DND-41 (cell line): ENCODE results near the gene JAK1.

Experiments
- ATAC-seq: fragments of 200-7000 bp; cut with Tn5 transposase; 3 replicates; pipeline ENCODE4 v1.9.1; 2021; ENCODE audit warnings: low read depth; ENCODE audit not compliant: insufficient read depth
- DNase-seq: peaks from one replicate; pipeline ENCODE4 v3.0.0-alpha.2; 2020
- H2AFZ ChIP-seq: 2 replicates; pipeline ENCODE4 v1.6.0; 2012; ENCODE audit warnings: low read depth, low read length
- H3K27ac ChIP-seq: 2 replicates; pipeline ENCODE4 v1.5.1; 2012; ENCODE audit warnings: low read length, inconsistent platforms
- H3K27me3 ChIP-seq: fragments of 200-600 bp; sonication (generic); 2 replicates; pipeline ENCODE4 v1.6.0; 2012; ENCODE audit warnings: low read length, mild to moderate bottlenecking, inconsistent platforms; ENCODE audit not compliant: insufficient read depth, poor library complexity
- H3K36me3 ChIP-seq: 2 replicates; pipeline ENCODE4 v1.5.1; 2012; ENCODE audit warnings: low read length, inconsistent platforms; ENCODE audit not compliant: insufficient read depth
- H3K4me1 ChIP-seq: 2 replicates; pipeline ENCODE4 v1.5.1; 2012; ENCODE audit warnings: mild to moderate bottlenecking, low read length; ENCODE audit not compliant: insufficient read depth
- H3K4me2 ChIP-seq: 2 replicates; pipeline ENCODE4 v1.6.0; 2012; ENCODE audit warnings: mild to moderate bottlenecking, moderate library complexity, low read length, inconsistent platforms; ENCODE audit not compliant: insufficient read depth
- H3K4me3 ChIP-seq, 2 experiments: fragments of 200-600 bp in 1 of 2; shearing (Covaris generic) in 1 of 2; 2 replicates each; pipeline ENCODE4 v1.5.1; 2012 to 2016; ENCODE audit warnings: inconsistent platforms in 2 of 2, low read length in 2 of 2, mild to moderate bottlenecking in 2 of 2, low read depth in 1 of 2, moderate library complexity in 1 of 2
- H3K79me2 ChIP-seq: 2 replicates; pipeline ENCODE4 v1.6.0; 2012; ENCODE audit warnings: low read length, inconsistent platforms; ENCODE audit not compliant: insufficient read depth
- H3K9ac ChIP-seq: 2 replicates; pipeline ENCODE4 v1.6.0; 2012; ENCODE audit warnings: low read depth, mild to moderate bottlenecking, inconsistent platforms, low read length, moderate library complexity
- H3K9me3 ChIP-seq: 2 replicates; pipeline ENCODE4 v1.5.1; 2012; ENCODE audit warnings: low read length, moderate library complexity, mild to moderate bottlenecking, inconsistent platforms; ENCODE audit not compliant: insufficient read depth, severe bottlenecking
- H4K20me1 ChIP-seq: 2 replicates; pipeline ENCODE4 v1.6.0; 2012; ENCODE audit warnings: low read length; ENCODE audit not compliant: insufficient read depth
- CTCF ChIP-seq: IDR thresholded peaks from 2 replicates; pipeline ENCODE4 v1.5.1; 2012; ENCODE audit warnings: borderline replicate concordance, low read length, moderate library complexity, mild to moderate bottlenecking; ENCODE audit not compliant: poor library complexity, severe bottlenecking; ENCODE audit errors: extremely low read depth
- EZH2 ChIP-seq: IDR thresholded peaks from 3 replicates; pipeline ENCODE4 v1.6.1; 2012; ENCODE audit warnings: borderline replicate concordance, low read depth, mild to moderate bottlenecking, moderate library complexity, low read length, inconsistent platforms; ENCODE audit not compliant: severe bottlenecking

Gene JAK1

DNA sequence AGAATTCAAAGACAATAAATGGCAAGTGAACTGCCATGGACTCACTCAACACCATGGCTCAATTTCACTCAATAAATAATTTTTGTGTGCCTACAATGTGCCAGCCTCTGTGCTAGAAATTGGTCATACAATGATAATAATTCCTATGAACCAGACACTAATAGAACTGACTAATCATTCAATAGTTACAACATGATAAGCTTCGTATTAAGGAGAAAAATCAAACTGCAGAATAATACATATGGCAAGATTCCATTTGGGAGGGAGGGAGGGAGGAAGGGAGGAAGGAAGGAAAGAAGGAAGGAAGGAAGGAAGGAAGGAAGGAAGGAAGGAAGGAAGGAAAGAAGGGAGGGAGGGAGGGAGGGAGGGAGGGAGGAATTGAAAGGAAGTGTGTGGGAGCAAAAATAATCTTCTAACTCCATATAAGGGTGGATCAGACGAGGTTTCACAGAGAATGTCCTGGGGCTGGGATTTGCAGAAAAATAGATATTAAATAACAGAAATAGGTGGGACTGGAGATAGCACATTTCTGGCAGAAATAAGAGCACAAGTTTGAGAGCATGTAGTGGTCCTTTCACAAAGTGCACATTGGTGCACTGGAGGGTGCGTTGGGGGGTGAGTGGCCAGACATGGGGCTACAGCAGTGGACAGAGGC lies 52.9 kb downstream of the JAK1 start:
- no peak overlapping the region for H3K4me3 ChIP-seq
- TF ChIP-seq CTCF (no peak), EZH2 (no peak)
- no peak overlapping the region for H3K9ac ChIP-seq
- H3K36me3 ChIP-seq: no peaks in the 10 kb centered on the region
- peaks cover 14% of the 10 kb centered on the region for H3K4me1 ChIP-seq
- no peak for ATAC-seq
- H3K27me3 ChIP-seq: no peaks in the 10 kb centered on the region
- no peak for DNase-seq
- no peak overlapping the region for H3K4me2 ChIP-seq
- no peak overlapping the region for H3K27ac ChIP-seq
- no peaks in the 10 kb centered on the region for H3K9me3 ChIP-seq
- peaks cover 88% of the 10 kb centered on the region for H4K20me1 ChIP-seq
- H3K79me2 ChIP-seq: peaks cover 96% of the 10 kb centered on the region
- no peak overlapping the region for H2AFZ ChIP-seq

GRCh38 chr1:64912191-64912590 lies 54.2 kb downstream of the JAK1 start:
- H3K27me3 ChIP-seq: no peaks in the 10 kb centered on the region
- no peak overlapping the region for H2AFZ ChIP-seq
- no peaks in the 10 kb centered on the region for H3K36me3 ChIP-seq
- H3K4me3 ChIP-seq: no peak overlapping the region
- no peak overlapping the region for H3K4me2 ChIP-seq
- DNase-seq (no peak), ATAC-seq (no peak)
- H3K4me1 ChIP-seq: peaks cover 6% of the 10 kb centered on the region
- no peak for TF ChIP-seq EZH2
- TF ChIP-seq CTCF: no peak
- no peak overlapping the region for H3K9ac ChIP-seq
- H3K79me2 ChIP-seq: peaks cover 96% of the 10 kb centered on the region
- peaks cover 87% of the 10 kb centered on the region for H4K20me1 ChIP-seq
- no peak overlapping the region for H3K27ac ChIP-seq
- no peaks in the 10 kb centered on the region for H3K9me3 ChIP-seq

DNA sequence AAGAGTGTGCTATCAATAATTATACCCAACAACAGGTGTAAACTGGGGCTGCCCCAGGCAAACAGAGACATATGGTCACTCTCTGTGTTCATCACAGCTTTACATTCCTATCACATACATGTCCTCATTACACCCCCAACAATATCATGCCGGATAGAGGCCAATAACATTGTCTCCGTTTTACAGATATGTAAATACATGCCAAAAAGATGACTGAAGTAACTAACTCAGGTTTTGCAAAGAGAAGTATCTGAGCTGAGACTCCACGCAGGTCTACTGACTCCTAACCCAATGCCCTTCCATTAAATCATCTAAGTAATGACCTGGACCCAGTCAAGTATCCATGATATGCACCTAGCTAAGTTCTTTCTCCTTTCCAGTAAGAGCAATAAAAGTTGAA lies 55.0 kb downstream of the JAK1 start:
- H3K4me1 ChIP-seq: no peaks in the 10 kb centered on the region
- no peaks in the 10 kb centered on the region for H3K27me3 ChIP-seq
- H3K79me2 ChIP-seq: peaks cover 96% of the 10 kb centered on the region
- no peak for TF ChIP-seq CTCF
- TF ChIP-seq EZH2: no peak
- H3K27ac ChIP-seq: no peak overlapping the region
- H3K4me3 ChIP-seq: no peak overlapping the region
- H3K9ac ChIP-seq: no peak overlapping the region
- peaks cover 87% of the 10 kb centered on the region for H4K20me1 ChIP-seq
- H3K9me3 ChIP-seq: no peaks in the 10 kb centered on the region
- H3K36me3 ChIP-seq: no peaks in the 10 kb centered on the region
- no peak for DNase-seq
- no peak overlapping the region for H3K4me2 ChIP-seq
- no peak for ATAC-seq
- H2AFZ ChIP-seq: no peak overlapping the region
